ENCODE results near the gene BIRC3. TPM values are rescaled to one million over a fixed set of nuclear protein-coding genes. Genes with fewer than 3 reads are reported as not detected.

BIRC3 gene
- total RNA-seq, 1 experiment from 2014 or later: 65.4 TPM

GRCh38 chr11:102284008-102284407, 33.3 kb upstream of the BIRC3 start:
- Histone ChIP-seq H3K27me3 (ENCODE audit: control insufficient read depth, insufficient read depth, low read length) (no peaks in the 10 kb centered on the region), H3K27ac (ENCODE audit: low read length) (peak overlapping the region; percentile 15; the same call in 1 of the 2 replicates), H3K36me3 (ENCODE audit: control insufficient read depth, insufficient read depth, low read length) (no peaks in the 10 kb centered on the region), H3K9me3 (ENCODE audit: control insufficient read depth, insufficient read depth, low read depth, low read length) (no peaks in the 10 kb centered on the region), H3K4me1 (ENCODE audit: control insufficient read depth, insufficient read depth, low read length) (peaks cover 25% of the 10 kb centered on the region), H3K4me3 (ENCODE audit: low read depth in 2 of 2, low read length in 2 of 2) (no peak overlapping the region)
- no peak for ATAC-seq
- TF ChIP-seq REST (IDR thresholded peaks at IDR 0.05; ENCODE audit: insufficient read depth in 1 of 2, low read depth in 2 of 2, low read length in 1 of 2) (no peak), TCF7L2 (IDR thresholded peaks at IDR 0.05; ENCODE audit: low read depth, low read length) (no peak), SIN3A (IDR thresholded peaks at IDR 0.05; ENCODE audit: borderline replicate concordance, insufficient read depth, low read depth, low read length) (no peak), POLR2AphosphoS5 (IDR thresholded peaks at IDR 0.05; ENCODE audit: low read depth, low read length) (no peak), CTCF (IDR thresholded peaks at IDR 0.05) (no peak)
- POLR2A ChIA-PET: no interaction called here
- BruUV-seq (replicated peaks): no TSS peak
- CTCF ChIA-PET: no interaction called here
- in situ Hi-C loops (cut with HindIII; ENCODE audit: low pct_unique_long_range_greater_than_20kb, low sequenced_read_pairs): loop anchor here (5.0 kb wide), 1 partner anchor 38 kb away; no protein-coding TSS in a partner anchor
- intact Hi-C loops (cut with micrococcal nuclease; ENCODE audit: unreplicated experiment): no loop called here
- no peak for DNase-seq (ENCODE audit: low read depth, low spot score)

- Histone ChIP-seq H3K27me3 (ENCODE audit: control insufficient read depth, insufficient read depth, low read length) (no peaks in the 10 kb centered on the region), H3K9me3 (ENCODE audit: control insufficient read depth, insufficient read depth, low read depth, low read length) (no peaks in the 10 kb centered on the region), H3K4me1 (ENCODE audit: control insufficient read depth, insufficient read depth, low read length) (peaks cover 34% of the 10 kb centered on the region), H3K4me3 (ENCODE audit: low read depth in 2 of 2, low read length in 2 of 2) (no peak overlapping the region), H3K36me3 (ENCODE audit: control insufficient read depth, insufficient read depth, low read length) (no peaks in the 10 kb centered on the region), H3K27ac (ENCODE audit: low read length) (peak overlapping the region; percentile 64; the same call in 1 of the 2 replicates)
- no peak for ATAC-seq
- in situ Hi-C loops (cut with HindIII; ENCODE audit: low pct_unique_long_range_greater_than_20kb, low sequenced_read_pairs): no loop called here
- ChIA-PET CTCF (no interaction called here), POLR2A (no interaction called here)
- no TSS peak for BruUV-seq (replicated peaks)
- DNase-seq (ENCODE audit: low read depth, low spot score): no peak
- TF ChIP-seq SIN3A (IDR thresholded peaks at IDR 0.05; ENCODE audit: borderline replicate concordance, insufficient read depth, low read depth, low read length): no peak
- no peak for TF ChIP-seq TCF7L2 (IDR thresholded peaks at IDR 0.05; ENCODE audit: low read depth, low read length)
- no peak for TF ChIP-seq POLR2AphosphoS5 (IDR thresholded peaks at IDR 0.05; ENCODE audit: low read depth, low read length)
- no peak for TF ChIP-seq CTCF (IDR thresholded peaks at IDR 0.05)
- no peak for TF ChIP-seq REST (IDR thresholded peaks at IDR 0.05; ENCODE audit: insufficient read depth in 1 of 2, low read depth in 2 of 2, low read length in 1 of 2)
- intact Hi-C loops (cut with micrococcal nuclease; ENCODE audit: unreplicated experiment): loop anchor here (5.0 kb wide), 2 partner anchors 206 to 326 kb away; no protein-coding TSS in a partner anchor
Measured at GRCh38 chr11:102286292-102286691, 31.0 kb upstream of the BIRC3 start.
